A673 (cell line): ENCODE data around the gene PCSK6. TPM values are rescaled to one million over a fixed set of nuclear protein-coding genes. Genes with fewer than 3 reads are reported as not detected.

Source experiments
- BruUV-seq: library from RNA; stranded (reverse); fragments of 400-500 nt; replicated peaks from 2 replicates; lab custom pipeline; 2021; lab: Mats Ljungman, UMichigan
- CTCF ChIA-PET: fragments of 300-600 bp; sonication (Branson Sonifier 250); formaldehyde crosslinking; loops from one replicate; lab custom pipeline; 2022; ENCODE audit warnings: antibody characterized with exemption; lab: Charles Lee
- POLR2A ChIA-PET: fragments of 300-600 bp; sonication (Branson Sonifier 250); formaldehyde crosslinking; loops from one replicate; lab custom pipeline; 2022; ENCODE audit warnings: antibody characterized with exemption; ENCODE audit not compliant: low non-redundant PET; lab: Charles Lee
- DNase-seq: peaks from one replicate; pipeline ENCODE4 v3.0.0-alpha.2; 2015; ENCODE audit warnings: low spot score
- H3K27ac ChIP-seq: fragments of 200-600 bp; sonication (generic); 2 replicates; pipeline ENCODE4 v1.5.1; 2016; ENCODE audit warnings: mixed run types, low read depth, mild to moderate bottlenecking, mixed read lengths, antibody characterized with exemption, low read length; ENCODE audit not compliant: poor library complexity, severe bottlenecking
- H3K27me3 ChIP-seq: fragments of 200-600 bp; sonication (generic); replicated peaks from 2 replicates; pipeline ENCODE4 v1.6.1; 2017; ENCODE audit warnings: mixed run types, low read depth, mild to moderate bottlenecking, mixed read lengths, antibody characterized with exemption, low read length; ENCODE audit not compliant: insufficient read depth, poor library complexity
- H3K36me3 ChIP-seq: fragments of 200-600 bp; sonication (generic); 2 replicates; pipeline ENCODE4 v1.6.1; 2016; ENCODE audit warnings: mixed run types, mild to moderate bottlenecking, mixed read lengths, antibody characterized with exemption, low read length; ENCODE audit not compliant: insufficient read depth, poor library complexity, severe bottlenecking
- H3K4me1 ChIP-seq: fragments of 200-600 bp; sonication (generic); 2 replicates; pipeline ENCODE4 v1.6.1; 2017; ENCODE audit warnings: mixed run types, mild to moderate bottlenecking, mixed read lengths, antibody characterized with exemption, low read length; ENCODE audit not compliant: insufficient read depth, poor library complexity, severe bottlenecking
- H3K4me3 ChIP-seq: fragments of 200-600 bp; sonication (generic); 2 replicates; pipeline ENCODE4 v1.5.1; 2016; ENCODE audit warnings: low read depth, mixed run types, mild to moderate bottlenecking, mixed read lengths, low read length; ENCODE audit not compliant: poor library complexity, severe bottlenecking
- H3K9me3 ChIP-seq: fragments of 200-600 bp; sonication (generic); 2 replicates; pipeline ENCODE4 v1.6.1; 2016; ENCODE audit warnings: mixed run types, low read depth, mild to moderate bottlenecking, mixed read lengths, antibody characterized with exemption, low read length; ENCODE audit not compliant: poor library complexity, severe bottlenecking
- CTCF ChIP-seq: fragments of 300-800, 200-600 bp; sonication (generic); conservative IDR thresholded peaks from 2 replicates; pipeline ENCODE4 v1.5.1; 2017; ENCODE audit warnings: low read depth, mild to moderate bottlenecking, antibody characterized with exemption, low read length, moderate library complexity, mixed read lengths
- EZH2 ChIP-seq: fragments of 200-600 bp; sonication (generic); IDR thresholded peaks from 2 replicates; pipeline ENCODE4 v1.6.1; 2017; ENCODE audit warnings: borderline replicate concordance, low read depth, mild to moderate bottlenecking, mixed read lengths, antibody characterized with exemption, low read length; ENCODE audit not compliant: poor library complexity, severe bottlenecking
- intact Hi-C: fragments of 100-400 bp; cut with micrococcal nuclease; formaldehyde crosslinking; loops from one replicate; pipeline ENCODE4 v1.10.0; 2022; ENCODE audit not compliant: unreplicated experiment
- total RNA-seq: library from RNA; stranded (reverse); gene quantifications from 2 replicates; pipeline ENCODE4 v1.2.3, GENCODE V29; 2021

PCSK6 gene
- total RNA-seq, 1 experiment from 2014 or later, result 2.6 TPM

DNA sequence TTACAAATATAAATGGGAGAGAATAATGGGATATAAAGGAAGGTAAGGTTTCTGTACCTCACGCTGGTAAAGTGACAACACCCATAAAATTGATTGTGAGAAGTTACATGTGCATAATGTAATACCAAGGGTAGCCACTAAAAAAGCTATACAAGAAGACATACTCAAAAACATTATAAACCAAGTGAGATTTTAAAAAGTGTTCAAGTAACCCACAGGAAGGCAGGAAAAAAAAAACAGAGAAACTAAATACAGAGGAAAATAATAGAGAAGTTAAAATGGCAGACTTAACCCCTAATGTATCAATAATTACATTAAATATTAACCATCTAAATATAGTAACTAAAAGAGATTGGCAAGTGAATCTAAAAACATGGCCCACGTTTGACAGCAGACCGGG is 76.3 kb downstream of the PCSK6 start:
- no peak for DNase-seq
- no peaks in the 10 kb centered on the region for H3K4me1 ChIP-seq
- ChIA-PET POLR2A (no interaction called here), CTCF (no interaction called here)
- no peaks in the 10 kb centered on the region for H3K27me3 ChIP-seq
- intact Hi-C loops, result no loop called here
- BruUV-seq, result no TSS peak
- no peaks in the 10 kb centered on the region for H3K9me3 ChIP-seq
- TF ChIP-seq CTCF, result no peak
- TF ChIP-seq EZH2, result no peak
- no peak overlapping the region for H3K4me3 ChIP-seq
- H3K36me3 ChIP-seq, result no peaks in the 10 kb centered on the region
- no peak overlapping the region for H3K27ac ChIP-seq

DNA sequence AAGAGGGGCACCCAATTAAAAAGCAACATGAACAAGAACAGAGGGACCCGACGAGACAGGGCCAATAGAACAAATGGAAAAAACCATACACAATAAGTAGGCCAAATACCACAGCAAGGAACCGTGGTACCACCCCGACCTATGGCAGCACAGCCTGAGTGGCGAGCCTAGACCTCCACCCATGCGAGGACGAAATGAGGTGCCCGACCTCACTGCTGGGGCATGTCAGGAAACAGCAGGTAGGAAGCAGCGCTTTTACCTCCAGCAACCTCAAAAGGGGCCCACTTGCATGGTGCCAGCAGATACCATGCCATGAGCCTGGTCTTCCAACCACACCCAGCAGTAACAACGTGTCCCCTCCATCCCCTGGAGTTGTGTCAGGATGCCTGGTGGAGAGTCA is 77.9 kb downstream of the PCSK6 start:
- TF ChIP-seq EZH2 (no peak), CTCF (no peak)
- Histone ChIP-seq H3K4me1 (no peaks in the 10 kb centered on the region), H3K9me3 (no peaks in the 10 kb centered on the region), H3K4me3 (no peak overlapping the region), H3K27me3 (no peaks in the 10 kb centered on the region), H3K36me3 (no peaks in the 10 kb centered on the region), H3K27ac (no peak overlapping the region)
- ChIA-PET CTCF (no interaction called here), POLR2A (no interaction called here)
- BruUV-seq, result no TSS peak
- no peak for DNase-seq
- intact Hi-C loops, result no loop called here

GRCh38 chr15:101411085-101411484 is 78.4 kb downstream of the PCSK6 start:
- Histone ChIP-seq H3K9me3 (no peaks in the 10 kb centered on the region), H3K27me3 (no peaks in the 10 kb centered on the region), H3K27ac (no peak overlapping the region), H3K4me1 (no peaks in the 10 kb centered on the region), H3K4me3 (no peak overlapping the region), H3K36me3 (no peaks in the 10 kb centered on the region)
- TF ChIP-seq CTCF (no peak), EZH2 (no peak)
- intact Hi-C loops, result no loop called here
- no peak for DNase-seq
- ChIA-PET POLR2A (no interaction called here), CTCF (no interaction called here)
- no TSS peak for BruUV-seq
